CD4-positive, alpha-beta memory T cell (primary cell): ENCODE results near the gene FA2H. TPM values are rescaled to one million over a fixed set of nuclear protein-coding genes. Genes with fewer than 3 reads are reported as not detected.

Source experiments
- CTCF ChIA-PET: fragments of 350-600 bp; sonication (Branson Sonifier 250); formaldehyde crosslinking; loops from one replicate; lab custom pipeline; 2021; ENCODE audit warnings: inconsistent platforms; ENCODE audit not compliant: partially characterized antibody; lab: Charles Lee
- POLR2A ChIA-PET: fragments of 350-600 bp; sonication (Branson Sonifier 250); formaldehyde crosslinking; loops from one replicate; lab custom pipeline; 2021; ENCODE audit not compliant: partially characterized antibody; lab: Charles Lee
- DNase-seq, 5 donors: peaks; one replicate each; pipeline versions ENCODE4 v3.0.0 to v3.0.0-alpha.2; 2020 to 2022; ENCODE audit warnings: mixed read lengths in 1 of 5
- H3K27ac ChIP-seq: one replicate; pipeline ENCODE4 v1.7.0; 2013; ENCODE audit warnings: low read depth, low read length
- H3K27me3 ChIP-seq: 2 replicates; pipeline ENCODE4 v1.7.0; 2013; ENCODE audit warnings: mild to moderate bottlenecking, low read length, moderate library complexity; ENCODE audit not compliant: insufficient read depth
- H3K36me3 ChIP-seq: 2 replicates; pipeline ENCODE4 v1.7.0; 2013; ENCODE audit warnings: mild to moderate bottlenecking, low read length, moderate library complexity; ENCODE audit not compliant: insufficient read depth
- H3K4me1 ChIP-seq: 2 replicates; pipeline ENCODE4 v1.7.0; 2013; ENCODE audit warnings: mild to moderate bottlenecking, low read length, moderate library complexity; ENCODE audit not compliant: insufficient read depth
- H3K4me3 ChIP-seq, 2 donors: one replicate each; pipeline ENCODE4 v1.7.0; 2013; ENCODE audit warnings: low read length in 2 of 2, mild to moderate bottlenecking in 1 of 2
- H3K9me3 ChIP-seq, 2 donors: one replicate each; pipeline ENCODE4 v1.7.0; 2013; ENCODE audit warnings: low read length in 2 of 2, control low read depth in 1 of 2; ENCODE audit not compliant: control insufficient read depth in 1 of 2
- H3K27ac Mint-ChIP-seq, 7 donors: one replicate each; pipeline ENCODE4 v1.8.0; 2020 to 2021; ENCODE audit warnings: mixed read lengths in 7 of 7, mild to moderate bottlenecking in 6 of 7, inconsistent platforms in 3 of 7, moderate library complexity in 3 of 7
- H3K27me3 Mint-ChIP-seq, 2 donors: one replicate each; pipeline ENCODE4 v1.8.0; 2020 to 2021; ENCODE audit warnings: mixed read lengths in 2 of 2
- H3K36me3 Mint-ChIP-seq, 2 donors: one replicate each; pipeline ENCODE4 v1.8.0; 2020 to 2021; ENCODE audit warnings: mixed read lengths in 2 of 2, inconsistent platforms in 1 of 2, mild to moderate bottlenecking in 1 of 2
- H3K4me1 Mint-ChIP-seq, 4 donors: one replicate each; pipeline ENCODE4 v1.8.0; 2020 to 2021; ENCODE audit warnings: mixed read lengths in 4 of 4, mild to moderate bottlenecking in 1 of 4
- H3K4me3 Mint-ChIP-seq, 8 donors: one replicate each; pipeline ENCODE4 v1.8.0; 2020 to 2021; ENCODE audit warnings: mixed read lengths in 8 of 8, mild to moderate bottlenecking in 7 of 8, moderate library complexity in 6 of 8, inconsistent platforms in 3 of 8
- H3K9me3 Mint-ChIP-seq, 8 donors: one replicate each; pipeline ENCODE4 v1.8.0; 2020 to 2021; ENCODE audit warnings: mixed read lengths in 8 of 8, mild to moderate bottlenecking in 5 of 8, inconsistent platforms in 3 of 8, moderate library complexity in 1 of 8
- intact Hi-C: fragments of 100-400 bp; cut with micrococcal nuclease; formaldehyde crosslinking; loops from one replicate; pipeline ENCODE4 v1.15.1; 2023
- polyA plus RNA-seq, 2 donors: library from polyadenylated mRNA; unstranded; fragments of 300-500 nt; fragmentation: Illumina TruSeq; gene quantifications; one replicate each; pipeline ENCODE4 v1.2.3, GENCODE V29; 2021
- total RNA-seq, 2 experiments: library from RNA; stranded (reverse); gene quantifications; one replicate each; pipeline ENCODE4 v1.2.3, GENCODE V29; 2021

The FA2H gene
- total and polyA plus RNA-seq, 4 experiments from 2014 or later: 0.17 to 0.21 TPM; not detected in 2

DNA sequence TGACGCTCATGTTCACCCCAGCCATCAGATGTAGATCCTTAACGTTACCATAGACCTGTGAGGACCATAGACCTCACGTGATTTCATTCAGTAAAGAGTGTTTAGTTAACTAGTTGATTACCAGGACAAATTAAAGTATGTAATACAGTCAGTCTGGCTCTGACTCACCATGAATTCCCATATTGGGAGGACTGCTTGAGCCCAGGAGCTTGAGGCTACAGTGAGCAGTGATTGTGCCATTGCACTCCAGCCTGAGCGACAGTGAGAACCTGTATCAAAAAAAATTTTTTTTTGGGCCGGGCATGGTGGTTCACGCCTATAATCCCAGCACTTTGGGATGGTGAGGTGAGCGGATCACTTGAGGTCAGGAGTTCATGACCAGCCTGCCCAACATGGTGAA is 13.5 kb upstream of the FA2H start:
- Mint-ChIP-seq H3K4me3 (no peak overlapping the region), H3K27ac (no peak overlapping the region), H3K36me3 (no peaks in the 10 kb centered on the region), H3K27me3 (peaks cover 14% of the 10 kb centered on the region in 2 donors), H3K9me3 (peaks cover 0 to 6% (median under 1%) of the 10 kb centered on the region in 8 donors), H3K4me1 (no peaks in the 10 kb centered on the region)
- intact Hi-C loops: no loop called here
- H3K27me3 ChIP-seq: no peaks in the 10 kb centered on the region
- no peaks in the 10 kb centered on the region for H3K9me3 ChIP-seq
- ChIA-PET CTCF (no interaction called here), POLR2A (no interaction called here)
- H3K4me3 ChIP-seq: no peak overlapping the region
- no peak for DNase-seq
- H3K27ac ChIP-seq: no peak overlapping the region
- no peaks in the 10 kb centered on the region for H3K4me1 ChIP-seq
- no peaks in the 10 kb centered on the region for H3K36me3 ChIP-seq

DNA sequence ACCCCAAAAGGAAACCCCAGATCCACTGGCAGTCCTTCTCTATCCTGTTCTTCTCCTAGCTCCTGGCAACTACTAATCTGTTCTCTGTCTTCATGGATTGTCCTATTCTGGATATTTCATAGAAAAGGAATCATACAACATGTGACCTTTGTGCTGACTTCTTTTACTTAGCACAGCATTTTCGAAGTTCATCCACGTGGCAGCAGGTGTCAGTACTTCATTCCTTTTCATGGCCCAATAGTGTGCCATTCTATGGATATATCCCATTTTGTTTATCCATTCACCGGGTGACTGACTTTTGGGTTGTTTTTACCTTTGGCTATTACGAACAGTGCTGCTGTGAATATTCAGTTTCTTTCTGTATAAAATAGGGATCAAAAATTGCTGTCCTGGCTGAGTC is 10.4 kb upstream of the FA2H start:
- ChIA-PET CTCF (no interaction called here), POLR2A (no interaction called here)
- Histone ChIP-seq H3K36me3 (no peaks in the 10 kb centered on the region), H3K27ac (no peak overlapping the region), H3K27me3 (no peaks in the 10 kb centered on the region), H3K4me1 (no peaks in the 10 kb centered on the region), H3K9me3 (no peaks in the 10 kb centered on the region), H3K4me3 (no peak overlapping the region)
- peaks cover 10 to 12% of the 10 kb centered on the region in 2 donors for H3K27me3 Mint-ChIP-seq
- H3K27ac Mint-ChIP-seq: no peak overlapping the region
- intact Hi-C loops: no loop called here
- H3K4me1 Mint-ChIP-seq: no peaks in the 10 kb centered on the region
- DNase-seq: no peak
- H3K36me3 Mint-ChIP-seq: no peaks in the 10 kb centered on the region
- no peaks in the 10 kb centered on the region for H3K9me3 Mint-ChIP-seq
- H3K4me3 Mint-ChIP-seq: no peak overlapping the region

DNA sequence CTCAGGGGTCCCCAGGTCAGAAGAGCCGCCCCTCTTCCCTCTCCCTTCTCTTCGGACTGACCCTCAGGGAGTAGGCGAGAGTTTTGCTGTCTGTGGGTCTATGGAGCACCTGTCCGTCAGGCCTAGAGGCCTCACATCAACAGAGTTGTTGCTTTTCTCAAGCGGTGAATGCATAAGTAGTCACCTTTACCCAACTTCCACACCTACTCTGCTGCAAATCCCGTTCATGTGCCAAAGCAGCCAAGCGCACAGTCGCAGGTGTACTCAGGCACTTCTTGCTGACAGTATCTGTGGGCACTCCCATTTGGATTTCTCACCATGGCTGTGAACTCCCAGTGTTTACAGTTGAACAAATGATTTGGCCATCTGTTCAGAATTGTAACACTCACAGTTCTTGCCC is 4.0 kb upstream of the FA2H start:
- no peak overlapping the region for H3K4me3 Mint-ChIP-seq
- Histone ChIP-seq H3K4me1 (peaks cover 10% of the 10 kb centered on the region), H3K27me3 (peaks cover 8% of the 10 kb centered on the region), H3K27ac (no peak overlapping the region), H3K36me3 (no peaks in the 10 kb centered on the region), H3K9me3 (no peaks in the 10 kb centered on the region), H3K4me3 (no peak overlapping the region)
- intact Hi-C loops: no loop called here
- H3K36me3 Mint-ChIP-seq: no peaks in the 10 kb centered on the region
- ChIA-PET CTCF (no interaction called here), POLR2A (no interaction called here)
- H3K27ac Mint-ChIP-seq: no peak overlapping the region
- H3K27me3 Mint-ChIP-seq: peaks cover 13 to 16% of the 10 kb centered on the region in 2 donors
- H3K4me1 Mint-ChIP-seq: peaks cover 9 to 12% (median 11%) of the 10 kb centered on the region in 4 donors
- DNase-seq: no peak
- no peaks in the 10 kb centered on the region for H3K9me3 Mint-ChIP-seq

DNA sequence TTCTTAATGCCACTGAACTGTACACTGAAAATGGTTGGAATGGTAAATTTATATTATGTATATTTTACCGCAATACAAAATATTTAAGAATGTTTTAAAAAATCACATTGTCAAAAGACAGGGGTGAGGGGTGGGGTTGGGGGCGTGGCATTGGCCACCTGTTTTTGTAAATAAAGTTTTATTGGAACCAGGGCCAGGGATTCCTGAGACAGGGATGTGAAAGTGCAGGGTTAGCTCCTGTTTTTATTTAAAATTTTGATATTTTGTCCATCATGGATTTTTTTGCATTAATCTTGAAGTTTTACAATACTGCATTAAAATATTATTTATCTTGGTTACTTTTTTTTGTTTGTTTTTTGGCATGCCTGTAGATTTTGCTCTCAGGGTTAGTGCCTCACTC is 2.3 kb upstream of the FA2H start:
- CTCF ChIA-PET: no interaction called here
- H3K27me3 Mint-ChIP-seq: peaks cover 18 to 29% of the 10 kb centered on the region in 2 donors

GRCh38 chr16:74775255-74775654 is 635 bp upstream of the FA2H start:
- Histone ChIP-seq H3K9me3 (no peaks in the 10 kb centered on the region), H3K4me1 (peaks cover 10% of the 10 kb centered on the region), H3K27me3 (peaks cover 8% of the 10 kb centered on the region), H3K27ac (no peak overlapping the region), H3K36me3 (no peaks in the 10 kb centered on the region), H3K4me3 (peak overlapping the region in 1 of 2 donors; percentile 15)
- Mint-ChIP-seq H3K27me3 (peaks cover 20 to 33% of the 10 kb centered on the region in 2 donors), H3K9me3 (no peaks in the 10 kb centered on the region), H3K36me3 (no peaks in the 10 kb centered on the region), H3K4me3 (peak overlapping the region; percentile 53 to 81 (median 61)), H3K27ac (peak overlapping the region in 1 of 7 donors; percentile 35), H3K4me1 (peaks cover 9 to 14% (median 12%) of the 10 kb centered on the region in 4 donors)
- ChIA-PET CTCF (interaction anchor here (0.9 kb wide), 1 partner anchor 8 kb away, joined by 3 read pairs; no protein-coding TSS in a partner anchor), POLR2A (interaction anchor here (1.6 kb wide), 1 partner anchor 75 kb away, joined by 6 read pairs; the partner anchor contains the start of gene MLKL)
- DNase-seq: no peak
- intact Hi-C loops: no loop called here

More for the DNA sequence above, 2.3 kb upstream of the FA2H start:
- DNase-seq: no peak
- H3K36me3 ChIP-seq: no peaks in the 10 kb centered on the region
- H3K9me3 ChIP-seq: no peaks in the 10 kb centered on the region
- no peaks in the 10 kb centered on the region for H3K36me3 Mint-ChIP-seq
- H3K4me1 Mint-ChIP-seq: peaks cover 9 to 14% (median 12%) of the 10 kb centered on the region in 4 donors
- H3K4me3 Mint-ChIP-seq: no peak overlapping the region
- no peak overlapping the region for H3K4me3 ChIP-seq
- intact Hi-C loops: no loop called here
- POLR2A ChIA-PET: no interaction called here
- no peak overlapping the region for H3K27ac Mint-ChIP-seq
- peaks cover 8% of the 10 kb centered on the region for H3K27me3 ChIP-seq
- H3K9me3 Mint-ChIP-seq: no peaks in the 10 kb centered on the region
- no peak overlapping the region for H3K27ac ChIP-seq
- peaks cover 10% of the 10 kb centered on the region for H3K4me1 ChIP-seq

- H3K4me3 Mint-ChIP-seq: peak overlapping the region; percentile 34 to 78 (median 74)
- H3K36me3 Mint-ChIP-seq: no peaks in the 10 kb centered on the region
- peak overlapping the region in 2 of 7 donors; percentile 52 to 73 for H3K27ac Mint-ChIP-seq
- H3K9me3 Mint-ChIP-seq: no peaks in the 10 kb centered on the region
- H3K4me1 Mint-ChIP-seq: peaks cover 9 to 14% (median 12%) of the 10 kb centered on the region in 4 donors
- H3K27me3 Mint-ChIP-seq: peaks cover 20 to 33% of the 10 kb centered on the region in 2 donors
- H3K27ac ChIP-seq: no peak overlapping the region
- no peaks in the 10 kb centered on the region for H3K9me3 ChIP-seq
- DNase-seq: no peak
- no peaks in the 10 kb centered on the region for H3K36me3 ChIP-seq
- H3K4me3 ChIP-seq: no peak overlapping the region
- ChIA-PET POLR2A (interaction anchor here (1.6 kb wide), 1 partner anchor 73 kb away, joined by 6 read pairs; the partner anchor contains the start of gene MLKL), CTCF (no interaction called here)
- peaks cover 8% of the 10 kb centered on the region for H3K27me3 ChIP-seq
- intact Hi-C loops: no loop called here
- peaks cover 10% of the 10 kb centered on the region for H3K4me1 ChIP-seq
Measured at GRCh38 chr16:74773446-74774222, 986 bp downstream of the FA2H start.

DNA sequence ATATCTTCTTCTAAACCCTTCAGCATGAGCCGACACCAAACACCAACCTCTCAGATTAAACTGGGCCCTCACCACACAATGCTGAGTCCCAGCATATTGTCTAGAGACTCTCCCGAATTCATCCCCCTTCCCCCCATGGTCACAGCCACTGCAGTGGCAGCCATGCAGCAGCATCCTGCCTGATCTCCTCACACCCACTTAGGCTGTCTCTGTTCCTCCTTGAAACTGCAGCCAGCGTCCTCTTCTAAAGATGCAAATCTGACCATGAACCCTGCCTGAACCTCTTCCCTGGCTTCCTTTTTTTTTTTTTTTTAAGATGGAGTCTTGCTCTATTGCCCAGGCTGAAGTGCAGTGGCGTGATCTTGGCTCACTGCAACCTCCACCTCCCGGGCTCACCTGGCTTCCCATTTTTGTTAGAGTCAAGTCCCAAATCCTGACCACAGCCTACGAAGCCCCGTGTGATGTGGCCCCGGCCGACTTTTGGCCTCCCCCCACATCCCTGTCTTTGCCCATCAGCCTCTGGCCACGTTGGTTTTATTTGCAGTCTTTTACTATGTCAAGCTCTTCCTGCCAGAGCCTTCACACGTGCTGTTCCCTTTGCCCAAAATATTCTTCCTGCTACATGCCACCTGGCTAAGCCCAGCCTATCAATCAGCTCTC is 2.8 kb downstream of the FA2H start:
- Mint-ChIP-seq H3K27ac (peak overlapping the region in 2 of 7 donors; percentile 57 to 75), H3K27me3 (peaks cover 28 to 36% of the 10 kb centered on the region in 2 donors), H3K4me1 (peaks cover 9 to 14% (median 12%) of the 10 kb centered on the region in 4 donors), H3K4me3 (peak overlapping the region in 1 of 8 donors; percentile 15), H3K36me3 (no peaks in the 10 kb centered on the region), H3K9me3 (no peaks in the 10 kb centered on the region)
- H3K4me1 ChIP-seq: peaks cover 10% of the 10 kb centered on the region
- ChIA-PET POLR2A (no interaction called here), CTCF (no interaction called here)
- H3K27me3 ChIP-seq: peaks cover 8% of the 10 kb centered on the region
- intact Hi-C loops: no loop called here
- no peaks in the 10 kb centered on the region for H3K36me3 ChIP-seq
- no peaks in the 10 kb centered on the region for H3K9me3 ChIP-seq
- no peak overlapping the region for H3K4me3 ChIP-seq
- no peak for DNase-seq
- no peak overlapping the region for H3K27ac ChIP-seq
